Osteoblast (primary cell): ENCODE measurements around the gene PLXNA2. TPM values are rescaled to one million over a fixed set of nuclear protein-coding genes. Genes with fewer than 3 reads are reported as not detected.

Source experiments
- DNase-seq: peaks from one replicate; pipeline ENCODE4 v3.0.0; 2011; ENCODE audit warnings: low spot score, mixed read lengths; ENCODE audit not compliant: insufficient read length; ENCODE audit errors: missing footprints
- H2AFZ ChIP-seq: 2 replicates; pipeline ENCODE4 v1.6.0; 2011; ENCODE audit warnings: mild to moderate bottlenecking, low read length
- H3K27ac ChIP-seq: 2 replicates; pipeline ENCODE4 v1.5.1; 2011; ENCODE audit warnings: mild to moderate bottlenecking, low read depth, low read length, moderate library complexity
- H3K27me3 ChIP-seq: 2 replicates; pipeline ENCODE4 v1.6.0; 2012; ENCODE audit warnings: mild to moderate bottlenecking, control low read depth, inconsistent platforms, low read length, moderate library complexity; ENCODE audit not compliant: insufficient read depth
- H3K36me3 ChIP-seq: 2 replicates; pipeline ENCODE4 v1.5.1; 2011; ENCODE audit warnings: mild to moderate bottlenecking, low read length, control low read depth, moderate library complexity; ENCODE audit not compliant: insufficient read depth
- H3K4me1 ChIP-seq: 2 replicates; pipeline ENCODE4 v1.5.1; 2011; ENCODE audit warnings: mild to moderate bottlenecking, low read length, control low read depth, moderate library complexity; ENCODE audit not compliant: insufficient read depth
- H3K4me2 ChIP-seq: 2 replicates; pipeline ENCODE4 v1.6.0; 2011; ENCODE audit warnings: mild to moderate bottlenecking, low read length; ENCODE audit not compliant: insufficient read depth
- H3K4me3 ChIP-seq: fragments of 200-600 bp; sonication (generic); 3 replicates; pipeline ENCODE4 v1.5.1; 2012; ENCODE audit warnings: mild to moderate bottlenecking, low read length, inconsistent platforms; ENCODE audit not compliant: insufficient read depth
- H3K79me2 ChIP-seq: 2 replicates; pipeline ENCODE4 v1.6.0; 2012; ENCODE audit warnings: mild to moderate bottlenecking, low read length, control low read depth, inconsistent platforms; ENCODE audit not compliant: insufficient read depth
- H3K9me3 ChIP-seq: 2 replicates; pipeline ENCODE4 v1.5.1; 2011; ENCODE audit warnings: low read depth, low read length, control low read depth
- H4K20me1 ChIP-seq: 2 replicates; pipeline ENCODE4 v1.6.0; 2012; ENCODE audit warnings: mild to moderate bottlenecking, low read length, control low read depth; ENCODE audit not compliant: insufficient read depth
- total RNA-seq: library from RNA; depleted of rRNA; stranded (reverse); fragments of >200 nt; gene quantifications from 2 replicates; pipeline ENCODE4 v1.2.3, GENCODE V29; 2012
- TF ChIP-seq, protein P1 (sequence below): IDR thresholded peaks from 2 replicates; pipeline ENCODE4 v1.5.1; 2011; ENCODE audit warnings: mild to moderate bottlenecking, low read depth, low read length, moderate library complexity; ENCODE audit errors: extremely low read depth

PLXNA2 gene
- total RNA-seq, 1 donor = 3.3 TPM

GRCh38 chr1:208127284-208127683, 116.9 kb downstream of the PLXNA2 start:
- Histone ChIP-seq H4K20me1 (no peaks in the 10 kb centered on the region), H3K79me2 (no peaks in the 10 kb centered on the region)

GRCh38 chr1:208126108-208126507, 118.1 kb downstream of the PLXNA2 start:
- Histone ChIP-seq H3K4me3 (no peak overlapping the region), H3K36me3 (no peaks in the 10 kb centered on the region), H2AFZ (no peak overlapping the region), H3K79me2 (no peaks in the 10 kb centered on the region), H3K9me3 (no peaks in the 10 kb centered on the region), H4K20me1 (no peaks in the 10 kb centered on the region), H3K27me3 (no peaks in the 10 kb centered on the region), H3K4me2 (no peak overlapping the region), H3K27ac (no peak overlapping the region), H3K4me1 (no peaks in the 10 kb centered on the region)
- no peak for DNase-seq
- TF ChIP-seq, protein P1, sequence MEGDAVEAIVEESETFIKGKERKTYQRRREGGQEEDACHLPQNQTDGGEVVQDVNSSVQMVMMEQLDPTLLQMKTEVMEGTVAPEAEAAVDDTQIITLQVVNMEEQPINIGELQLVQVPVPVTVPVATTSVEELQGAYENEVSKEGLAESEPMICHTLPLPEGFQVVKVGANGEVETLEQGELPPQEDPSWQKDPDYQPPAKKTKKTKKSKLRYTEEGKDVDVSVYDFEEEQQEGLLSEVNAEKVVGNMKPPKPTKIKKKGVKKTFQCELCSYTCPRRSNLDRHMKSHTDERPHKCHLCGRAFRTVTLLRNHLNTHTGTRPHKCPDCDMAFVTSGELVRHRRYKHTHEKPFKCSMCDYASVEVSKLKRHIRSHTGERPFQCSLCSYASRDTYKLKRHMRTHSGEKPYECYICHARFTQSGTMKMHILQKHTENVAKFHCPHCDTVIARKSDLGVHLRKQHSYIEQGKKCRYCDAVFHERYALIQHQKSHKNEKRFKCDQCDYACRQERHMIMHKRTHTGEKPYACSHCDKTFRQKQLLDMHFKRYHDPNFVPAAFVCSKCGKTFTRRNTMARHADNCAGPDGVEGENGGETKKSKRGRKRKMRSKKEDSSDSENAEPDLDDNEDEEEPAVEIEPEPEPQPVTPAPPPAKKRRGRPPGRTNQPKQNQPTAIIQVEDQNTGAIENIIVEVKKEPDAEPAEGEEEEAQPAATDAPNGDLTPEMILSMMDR = no peak

More at GRCh38 chr1:208127284-208127683, 116.9 kb downstream of the PLXNA2 start:
- DNase-seq = no peak
- no peak overlapping the region for H3K4me2 ChIP-seq
- no peak overlapping the region for H3K27ac ChIP-seq
- H3K27me3 ChIP-seq = no peaks in the 10 kb centered on the region
- TF ChIP-seq, protein P1 = no peak
- no peaks in the 10 kb centered on the region for H3K36me3 ChIP-seq
- no peak overlapping the region for H3K4me3 ChIP-seq
- H3K9me3 ChIP-seq = no peaks in the 10 kb centered on the region
- H2AFZ ChIP-seq = no peak overlapping the region
- no peaks in the 10 kb centered on the region for H3K4me1 ChIP-seq

- Histone ChIP-seq H3K4me1 (peaks cover 10% of the 10 kb centered on the region), H3K4me2 (no peak overlapping the region), H4K20me1 (no peaks in the 10 kb centered on the region), H3K27me3 (no peaks in the 10 kb centered on the region), H3K4me3 (no peak overlapping the region), H3K79me2 (no peaks in the 10 kb centered on the region), H3K27ac (no peak overlapping the region), H3K36me3 (no peaks in the 10 kb centered on the region), H3K9me3 (no peaks in the 10 kb centered on the region), H2AFZ (no peak overlapping the region)
- TF ChIP-seq, protein P1 = no peak
- DNase-seq = no peak
Observed at GRCh38 chr1:208122612-208123358, 121.4 kb downstream of the PLXNA2 start.

DNA sequence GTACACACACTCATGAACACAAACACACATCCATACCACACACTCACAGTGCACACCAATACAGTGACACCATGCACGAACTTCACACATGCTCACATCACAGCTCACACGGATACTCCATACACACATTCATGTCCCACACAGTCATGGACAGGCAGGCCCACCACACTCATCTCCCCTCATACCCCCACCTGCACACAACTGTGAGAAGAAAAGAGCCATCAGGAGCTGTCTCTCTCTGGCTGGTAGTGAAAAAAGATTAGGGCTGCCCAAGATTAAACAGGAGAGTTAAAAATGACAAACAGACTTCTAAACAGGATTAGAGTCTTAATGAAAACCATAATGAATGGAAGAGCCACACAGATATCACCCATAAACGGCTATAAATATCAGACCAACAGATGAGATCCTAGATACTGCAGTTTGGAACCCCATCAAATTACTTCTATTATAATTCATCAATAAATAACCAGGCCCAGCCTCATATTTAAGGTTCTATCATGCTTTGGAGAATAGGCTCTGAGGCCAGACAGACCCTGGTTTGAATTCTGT, 122.3 kb downstream of the PLXNA2 start:
- no peak overlapping the region for H3K4me2 ChIP-seq
- TF ChIP-seq, protein P1 = no peak

More for the DNA sequence above, 122.3 kb downstream of the PLXNA2 start:
- no peaks in the 10 kb centered on the region for H3K79me2 ChIP-seq
- H2AFZ ChIP-seq = no peak overlapping the region
- H4K20me1 ChIP-seq = no peaks in the 10 kb centered on the region
- H3K4me3 ChIP-seq = no peak overlapping the region
- no peak overlapping the region for H3K27ac ChIP-seq
- DNase-seq = no peak
- no peaks in the 10 kb centered on the region for H3K27me3 ChIP-seq
- H3K4me1 ChIP-seq = peaks cover 10% of the 10 kb centered on the region
- no peaks in the 10 kb centered on the region for H3K36me3 ChIP-seq
- no peaks in the 10 kb centered on the region for H3K9me3 ChIP-seq
